GM12874 (cell line): ENCODE measurements around the gene PCTP.

Source experiments
- CTCF ChIP-seq: IDR thresholded peaks from 2 replicates; pipeline ENCODE4 v1.5.1; 2011; ENCODE audit warnings: low read depth, mild to moderate bottlenecking, control low read depth, low read length, moderate library complexity; ENCODE audit not compliant: insufficient read depth

PCTP gene

GRCh38 chr17:55747209-55747608 is 3.6 kb upstream of the PCTP start:
- TF ChIP-seq CTCF = no peak

GRCh38 chr17:55748841-55749240 is 2.0 kb upstream of the PCTP start:
- no peak for TF ChIP-seq CTCF

- no peak for TF ChIP-seq CTCF
Measured at GRCh38 chr17:55749985-55750384, 866 bp upstream of the PCTP start.

- no peak for TF ChIP-seq CTCF
Measured at GRCh38 chr17:55751720-55752250, 934 bp downstream of the PCTP start.

- TF ChIP-seq CTCF = no peak
Measured at GRCh38 chr17:55756689-55757088, 5.8 kb downstream of the PCTP start.

GRCh38 chr17:55757659-55758058 is 6.8 kb downstream of the PCTP start:
- no peak for TF ChIP-seq CTCF

- TF ChIP-seq CTCF = no peak
Measured at GRCh38 chr17:55758171-55758570, 7.3 kb downstream of the PCTP start.
